ENCODE measurements around the gene HDAC9. TPM values are rescaled to one million over a fixed set of nuclear protein-coding genes. Genes with fewer than 3 reads are reported as not detected.

HDAC9 gene
- total RNA-seq, 1 experiment from 2014 or later = 2.5 TPM

DNA sequence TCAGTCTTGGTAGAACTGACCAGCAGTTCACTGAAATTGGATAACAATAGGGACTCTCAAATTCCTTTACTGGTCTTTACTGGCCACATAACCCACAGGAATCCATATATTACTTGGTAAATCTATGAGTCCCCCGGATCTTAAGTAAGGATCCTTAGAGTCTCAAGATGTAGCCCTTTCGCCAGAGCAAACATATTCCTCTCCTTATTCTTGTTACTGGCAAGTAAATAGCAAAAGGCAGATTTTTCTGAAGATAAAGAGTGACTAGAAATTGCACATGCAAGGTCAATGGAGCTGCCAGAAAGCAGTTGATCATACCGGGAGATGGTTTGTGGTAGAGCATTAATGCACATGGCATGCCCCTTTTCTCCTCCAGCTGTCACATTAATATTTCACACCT is 283.0 kb downstream of the HDAC9 start:
- Histone ChIP-seq H3K27ac (peak overlapping the region; percentile 58), H3K9me3 (replicated peaks) (no peaks in the 10 kb centered on the region), H3K4me3 (no peak overlapping the region), H3K27me3 (no peaks in the 10 kb centered on the region; the same call in 1 of the 2 replicates), H3K36me3 (no peaks in the 10 kb centered on the region), H3K4me1 (peaks cover 24% of the 10 kb centered on the region)
- peak; percentile 28 to 42 for DNase-seq

DNA sequence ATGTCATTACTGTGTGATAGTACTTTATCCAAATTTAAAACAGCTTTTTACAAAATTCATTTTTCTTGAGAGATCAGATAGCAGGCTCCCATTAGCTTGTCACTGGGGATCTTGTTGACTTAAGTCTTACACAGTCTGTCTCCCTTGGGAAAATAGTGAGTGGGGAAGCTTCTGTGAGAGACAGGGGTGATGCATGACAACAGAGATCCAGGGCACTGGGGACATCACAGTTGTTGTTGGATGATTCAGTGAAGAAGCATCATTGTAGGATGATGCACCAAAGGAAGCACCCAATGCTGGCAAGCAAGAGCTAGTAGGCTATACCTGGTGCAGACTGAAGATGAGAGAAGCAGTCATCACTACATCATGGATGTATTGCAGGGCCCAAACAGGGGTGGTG is 284.7 kb downstream of the HDAC9 start:
- H3K27ac ChIP-seq = no peak overlapping the region
- H3K9me3 ChIP-seq (replicated peaks) = no peaks in the 10 kb centered on the region
- no peak overlapping the region for H3K4me3 ChIP-seq
- no peaks in the 10 kb centered on the region; the same call in 1 of the 2 replicates for H3K27me3 ChIP-seq
- peaks cover 24% of the 10 kb centered on the region for H3K4me1 ChIP-seq
- DNase-seq = no peak
- H3K36me3 ChIP-seq = no peaks in the 10 kb centered on the region

DNA sequence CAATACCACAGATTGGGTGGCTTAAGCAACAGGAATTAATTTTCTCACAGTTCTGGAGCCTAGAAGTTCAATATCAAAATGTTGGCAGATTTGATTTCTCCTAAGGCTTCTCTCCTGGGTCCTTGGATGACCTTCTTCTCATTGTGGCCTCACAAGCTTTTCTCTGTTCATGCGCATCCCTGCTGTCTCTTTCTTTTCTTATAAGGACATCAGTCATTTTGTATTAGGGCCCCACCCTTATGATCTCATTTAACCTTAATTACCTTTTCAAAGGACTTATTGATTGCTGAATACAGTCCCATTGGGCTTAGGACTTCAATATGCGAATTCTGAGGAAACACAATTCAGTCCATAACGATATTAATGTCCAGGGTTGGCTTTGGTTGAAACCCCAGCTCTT is 285.4 kb downstream of the HDAC9 start:
- Histone ChIP-seq H3K27ac (no peak overlapping the region), H3K4me3 (no peak overlapping the region)

GRCh38 chr7:18786196-18786727 is 290.7 kb downstream of the HDAC9 start:
- no peaks in the 10 kb centered on the region for H3K36me3 ChIP-seq
- no peaks in the 10 kb centered on the region; the same call in 1 of the 2 replicates for H3K27me3 ChIP-seq
- no peak overlapping the region for H3K4me3 ChIP-seq
- H3K9me3 ChIP-seq (replicated peaks) = no peaks in the 10 kb centered on the region
- no peak overlapping the region for H3K27ac ChIP-seq
- DNase-seq = no peak
- H3K4me1 ChIP-seq = no peaks in the 10 kb centered on the region

More for the DNA sequence above, 285.4 kb downstream of the HDAC9 start:
- H3K36me3 ChIP-seq = no peaks in the 10 kb centered on the region
- DNase-seq = no peak
- H3K9me3 ChIP-seq (replicated peaks) = no peaks in the 10 kb centered on the region
- H3K27me3 ChIP-seq = no peaks in the 10 kb centered on the region; the same call in 1 of the 2 replicates
- H3K4me1 ChIP-seq = peaks cover 24% of the 10 kb centered on the region

- Histone ChIP-seq H3K4me3 (no peak overlapping the region), H3K4me1 (no peaks in the 10 kb centered on the region), H3K9me3 (replicated peaks) (no peaks in the 10 kb centered on the region), H3K27ac (no peak overlapping the region), H3K36me3 (no peaks in the 10 kb centered on the region), H3K27me3 (no peaks in the 10 kb centered on the region; the same call in 1 of the 2 replicates)
- DNase-seq = no peak
These were observed 291.2 kb downstream of the HDAC9 start for GRCh38 chr7:18786796-18787195.

- DNase-seq = peak; percentile 52 to 69
- no peaks in the 10 kb centered on the region; the same call in 1 of the 2 replicates for H3K27me3 ChIP-seq
- no peak overlapping the region for H3K27ac ChIP-seq
- H3K9me3 ChIP-seq (replicated peaks) = no peaks in the 10 kb centered on the region
- no peak overlapping the region for H3K4me3 ChIP-seq
- H3K36me3 ChIP-seq = no peaks in the 10 kb centered on the region
- H3K4me1 ChIP-seq = no peaks in the 10 kb centered on the region
These were observed 292.5 kb downstream of the HDAC9 start for GRCh38 chr7:18788026-18788425.

DNA sequence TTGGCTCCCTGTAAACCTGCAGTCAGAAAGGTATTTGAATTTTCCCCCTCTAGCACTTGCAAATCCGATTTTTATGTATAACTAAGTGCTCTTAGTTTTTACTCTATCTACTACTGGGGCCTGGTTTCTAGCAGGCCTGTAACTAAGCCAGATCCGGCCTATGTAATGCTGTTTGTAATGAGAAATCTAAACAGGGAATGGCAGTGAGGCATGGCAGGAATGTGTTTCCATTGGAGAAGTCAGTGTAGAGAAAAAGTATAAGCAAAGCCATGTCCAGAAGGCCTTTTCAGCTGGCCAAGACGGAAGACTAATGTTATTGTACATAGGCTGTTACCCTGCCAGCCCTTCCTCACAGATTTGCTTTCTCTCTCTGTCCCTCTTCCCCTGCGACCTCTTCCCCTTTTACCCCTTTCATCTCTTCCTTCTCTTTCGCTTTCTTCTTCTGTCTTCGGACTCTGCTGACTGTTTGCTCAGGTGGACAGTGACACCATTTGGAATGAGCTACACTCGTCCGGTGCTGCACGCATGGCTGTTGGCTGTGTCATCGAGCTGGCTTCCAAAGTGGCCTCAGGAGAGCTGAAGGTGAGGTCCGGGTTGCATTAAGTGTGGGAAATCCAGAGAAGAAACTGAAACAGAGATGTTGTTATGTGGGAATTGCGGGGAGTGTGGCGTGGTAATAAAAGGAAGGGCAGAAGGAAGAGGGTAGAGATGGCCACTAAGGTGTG is 297.5 kb downstream of the HDAC9 start:
- Histone ChIP-seq H3K4me1 (no peaks in the 10 kb centered on the region), H3K27me3 (no peaks in the 10 kb centered on the region), H3K4me3 (no peak overlapping the region), H3K36me3 (no peaks in the 10 kb centered on the region), H3K9me3 (replicated peaks) (no peaks in the 10 kb centered on the region), H3K27ac (no peak overlapping the region)
- no peak for DNase-seq

GRCh38 chr7:18796216-18796615 is 300.7 kb downstream of the HDAC9 start:
- H3K9me3 ChIP-seq (replicated peaks) = no peaks in the 10 kb centered on the region
- no peaks in the 10 kb centered on the region for H3K36me3 ChIP-seq
- H3K27ac ChIP-seq = no peak overlapping the region
- no peak overlapping the region for H3K4me3 ChIP-seq
- no peaks in the 10 kb centered on the region for H3K27me3 ChIP-seq
- no peak for DNase-seq
- H3K4me1 ChIP-seq = 0 out of 2 replicates have a peak, but pooled peaks cover 4% of the 10 kb centered on the region

DNA sequence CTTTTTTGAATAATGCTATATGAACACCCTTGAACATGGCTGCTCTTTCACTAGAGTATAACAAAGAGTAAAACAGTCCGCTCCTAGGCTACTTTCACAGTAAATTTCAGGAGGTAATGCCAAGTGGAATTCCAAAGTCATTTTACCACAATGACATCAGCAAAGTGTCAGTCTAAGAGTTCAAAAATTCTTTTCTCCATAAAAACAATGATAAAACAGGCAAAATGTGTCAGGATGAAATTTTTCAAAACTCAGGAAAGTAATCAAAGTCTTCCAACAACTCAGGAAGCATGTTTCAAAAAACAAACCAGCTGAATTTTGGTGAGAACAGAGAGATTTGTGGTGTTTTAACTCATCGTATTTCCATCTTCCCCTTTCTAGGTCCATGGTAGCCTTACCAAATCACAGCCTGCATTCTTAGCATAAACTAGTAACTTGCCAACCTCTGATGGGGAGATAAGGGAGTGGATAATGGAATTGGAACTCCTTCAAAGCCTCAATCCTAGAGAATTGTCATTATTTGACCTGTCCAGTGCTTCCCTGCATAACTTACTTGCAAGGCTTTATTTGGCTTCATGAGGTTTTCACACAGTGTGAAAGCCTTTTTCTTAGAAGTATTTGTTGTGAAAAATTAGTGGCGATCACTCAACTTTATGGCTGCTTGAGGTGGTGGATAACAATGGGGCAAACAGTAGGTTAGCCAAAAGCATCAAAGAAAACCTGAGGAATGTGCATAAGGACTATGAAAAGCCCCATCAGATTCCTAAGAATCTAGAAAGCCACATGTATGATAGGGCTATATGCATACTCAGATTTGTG is 302.7 kb downstream of the HDAC9 start:
- Histone ChIP-seq H3K4me3 (no peak overlapping the region), H3K36me3 (no peaks in the 10 kb centered on the region), H3K9me3 (replicated peaks) (no peaks in the 10 kb centered on the region), H3K4me1 (0 out of 2 replicates have a peak, but pooled peaks cover 4% of the 10 kb centered on the region), H3K27ac (no peak overlapping the region), H3K27me3 (no peaks in the 10 kb centered on the region)
- DNase-seq = no peak

DNA sequence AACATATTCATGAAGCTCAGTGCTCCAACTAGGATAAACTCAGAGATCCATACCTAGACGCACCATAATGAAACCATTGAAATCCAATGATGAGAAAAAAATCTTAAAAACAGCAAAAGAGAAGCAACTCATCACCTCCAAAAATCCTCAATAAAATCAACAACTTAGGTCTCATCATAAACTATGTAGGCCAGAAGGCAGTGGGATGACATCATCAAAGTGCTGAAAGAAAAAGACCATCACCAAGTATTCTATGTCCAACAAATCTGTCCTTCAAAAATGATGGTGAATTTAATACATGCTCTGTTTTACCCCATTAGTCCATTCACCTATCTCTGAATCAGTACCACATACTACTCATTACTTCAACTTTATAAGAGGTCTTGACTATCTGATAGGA is 304.4 kb downstream of the HDAC9 start:
- no peak for DNase-seq
- Histone ChIP-seq H3K36me3 (no peaks in the 10 kb centered on the region), H3K4me3 (no peak overlapping the region), H3K27ac (no peak overlapping the region), H3K27me3 (no peaks in the 10 kb centered on the region), H3K4me1 (0 out of 2 replicates have a peak, but pooled peaks cover 4% of the 10 kb centered on the region), H3K9me3 (replicated peaks) (no peaks in the 10 kb centered on the region)

- no peak for DNase-seq
- Histone ChIP-seq H3K4me3 (no peak overlapping the region), H3K9me3 (replicated peaks) (no peaks in the 10 kb centered on the region), H3K36me3 (no peaks in the 10 kb centered on the region), H3K4me1 (no peaks in the 10 kb centered on the region), H3K27me3 (no peaks in the 10 kb centered on the region), H3K27ac (no peak overlapping the region)
These were observed 308.4 kb downstream of the HDAC9 start for GRCh38 chr7:18803923-18804322.

- Histone ChIP-seq H3K27me3 (no peaks in the 10 kb centered on the region), H3K4me1 (no peaks in the 10 kb centered on the region), H3K36me3 (no peaks in the 10 kb centered on the region), H3K4me3 (no peak overlapping the region), H3K9me3 (replicated peaks) (no peaks in the 10 kb centered on the region), H3K27ac (no peak overlapping the region)
- no peak for DNase-seq
These were observed 310.6 kb downstream of the HDAC9 start for GRCh38 chr7:18806177-18806576.

GRCh38 chr7:18808026-18808425 is 312.5 kb downstream of the HDAC9 start:
- no peaks in the 10 kb centered on the region for H3K9me3 ChIP-seq (replicated peaks)
- no peak overlapping the region for H3K4me3 ChIP-seq
- no peaks in the 10 kb centered on the region for H3K4me1 ChIP-seq
- H3K27me3 ChIP-seq = no peaks in the 10 kb centered on the region
- DNase-seq = no peak
- H3K36me3 ChIP-seq = no peaks in the 10 kb centered on the region
- no peak overlapping the region for H3K27ac ChIP-seq

DNA sequence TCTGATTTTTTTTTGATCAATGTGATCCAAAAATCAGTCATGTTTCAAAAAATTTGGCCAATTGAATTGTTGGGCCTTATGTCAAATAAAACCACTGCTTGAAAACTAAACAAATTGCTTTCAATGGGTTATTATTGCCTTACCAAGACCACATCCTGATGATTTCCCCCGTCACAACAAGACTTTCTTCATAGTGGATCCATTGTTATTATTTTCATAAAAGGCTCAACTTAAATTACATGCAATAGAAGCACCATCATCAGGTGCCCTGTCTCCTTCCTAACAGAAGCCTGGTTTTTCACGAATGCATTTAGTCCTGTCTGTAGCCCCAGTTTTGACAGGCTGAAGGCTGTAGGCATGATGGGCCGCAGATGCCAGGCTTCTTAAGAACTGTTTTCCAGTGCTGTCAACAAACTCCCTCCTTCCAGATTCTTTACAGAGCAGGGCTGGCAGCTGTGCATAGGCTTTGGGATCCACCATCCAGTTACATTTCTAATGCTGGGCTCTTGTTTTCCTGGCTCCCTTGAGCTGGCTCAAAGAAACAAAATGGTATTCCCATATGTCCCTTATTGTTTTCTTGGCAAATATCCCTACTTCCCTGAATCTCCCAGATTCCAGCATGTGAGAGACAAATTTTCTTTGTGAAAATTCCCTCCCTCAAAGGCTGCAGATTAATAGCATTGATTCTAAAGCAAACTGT is 319.9 kb downstream of the HDAC9 start:
- no peaks in the 10 kb centered on the region for H3K36me3 ChIP-seq
- no peak for DNase-seq
- no peaks in the 10 kb centered on the region for H3K27me3 ChIP-seq
- no peak overlapping the region for H3K4me3 ChIP-seq
- peaks cover 3% of the 10 kb centered on the region for H3K9me3 ChIP-seq (replicated peaks)
- no peak overlapping the region for H3K27ac ChIP-seq
- no peaks in the 10 kb centered on the region for H3K4me1 ChIP-seq

GRCh38 chr7:18820981-18821380 is 325.4 kb downstream of the HDAC9 start:
- DNase-seq = no peak
- no peak overlapping the region for H3K27ac ChIP-seq
- no peaks in the 10 kb centered on the region for H3K36me3 ChIP-seq
- no peaks in the 10 kb centered on the region for H3K27me3 ChIP-seq
- no peaks in the 10 kb centered on the region for H3K9me3 ChIP-seq (replicated peaks)
- H3K4me1 ChIP-seq = no peaks in the 10 kb centered on the region
- no peak overlapping the region for H3K4me3 ChIP-seq

Data from SJCRH30 (cell line).